CD14-positive monocyte (primary cell): ENCODE data around the gene ZNF101. TPM values are rescaled to one million over a fixed set of nuclear protein-coding genes. Genes with fewer than 3 reads are reported as not detected.
A peak's percentile ranks its signal among the peaks of the same experiment; 100 is the strongest.
"Not testable (repeated sequence)": the region's sequence is repeated elsewhere in the genome, so short reads cannot be mapped to it uniquely, and the experiment has no call there.

Experiments
- DNase-seq, 3 donors: peaks; one replicate each; pipeline ENCODE4 v3.0.0-alpha.2; 2011 to 2022
- H2AFZ ChIP-seq: 2 replicates; pipeline ENCODE4 v1.6.0; 2012; ENCODE audit warnings: mild to moderate bottlenecking, low read depth, low read length, inconsistent platforms; ENCODE audit not compliant: insufficient read depth, poor library complexity, severe bottlenecking
- H3K27ac ChIP-seq, 2 donors: 1 replicate in 1 of 2; 2 replicates in 1 of 2; pipeline ENCODE4 v1.5.1; 2012 to 2013; ENCODE audit warnings: low read length in 2 of 2, control low read depth in 1 of 2, inconsistent platforms in 1 of 2, low read depth in 1 of 2, mild to moderate bottlenecking in 1 of 2
- H3K27me3 ChIP-seq, 2 donors: one replicate each; pipeline versions ENCODE4 v1.6.0 to v1.6.1; 2011 to 2013; ENCODE audit warnings: low read length in 2 of 2; ENCODE audit not compliant: control insufficient read depth in 2 of 2, insufficient read depth in 2 of 2
- H3K36me3 ChIP-seq, 2 donors: replicated peaks in 1 of 2; 1 replicate in 1 of 2; 2 replicates in 1 of 2; pipeline versions ENCODE4 v1.5.1 to v1.6.1; 2012 to 2013; ENCODE audit warnings: low read length in 2 of 2, control low read depth in 1 of 2, inconsistent platforms in 1 of 2, mild to moderate bottlenecking in 1 of 2; ENCODE audit not compliant: insufficient read depth in 2 of 2, control insufficient read depth in 1 of 2
- H3K4me1 ChIP-seq, 2 donors: 1 replicate in 1 of 2; 2 replicates in 1 of 2; pipeline versions ENCODE4 v1.5.1 to v1.6.1; 2012 to 2013; ENCODE audit warnings: low read length in 2 of 2, control low read depth in 1 of 2, inconsistent platforms in 1 of 2, mild to moderate bottlenecking in 1 of 2, moderate library complexity in 1 of 2; ENCODE audit not compliant: insufficient read depth in 2 of 2, control insufficient read depth in 1 of 2
- H3K4me2 ChIP-seq: replicated peaks from 2 replicates; pipeline ENCODE3; 2012; ENCODE audit warnings: low read length, moderate library complexity, mild to moderate bottlenecking; ENCODE audit not compliant: poor library complexity, severe bottlenecking; ENCODE audit errors: extremely low read depth
- H3K4me3 ChIP-seq, 3 experiments: fragments of 200-600 bp in 1 of 3; sonication (generic) in 1 of 3; replicated peaks in 1 of 3; 1 replicate in 2 of 3; 2 replicates in 1 of 3; pipeline ENCODE4 v1.5.1; 2011 to 2013; ENCODE audit warnings: low read length in 3 of 3, mild to moderate bottlenecking in 3 of 3, control low read depth in 2 of 3, low read depth in 2 of 3, inconsistent platforms in 1 of 3, moderate library complexity in 1 of 3
- H3K79me2 ChIP-seq: 2 replicates; pipeline ENCODE4 v1.6.0; 2012; ENCODE audit warnings: mild to moderate bottlenecking, control low read depth, inconsistent platforms, low read length, moderate library complexity; ENCODE audit not compliant: insufficient read depth
- H3K9ac ChIP-seq: 2 replicates; pipeline ENCODE4 v1.6.0; 2017; ENCODE audit warnings: low read length, mild to moderate bottlenecking; ENCODE audit not compliant: insufficient read depth, poor library complexity, severe bottlenecking
- H3K9me3 ChIP-seq, 2 donors: replicated peaks in 1 of 2; 1 replicate in 1 of 2; 2 replicates in 1 of 2; pipeline versions ENCODE4 v1.5.1 to v1.6.1; 2012 to 2013; ENCODE audit warnings: low read length in 2 of 2, control low read depth in 1 of 2; ENCODE audit not compliant: control insufficient read depth in 1 of 2, insufficient read depth in 1 of 2
- H4K20me1 ChIP-seq: 2 replicates; pipeline ENCODE4 v1.6.0; 2012; ENCODE audit warnings: mild to moderate bottlenecking, low read length, control low read depth, moderate library complexity; ENCODE audit not compliant: insufficient read depth
- H3K27ac Mint-ChIP-seq, 7 donors: one replicate each; pipeline ENCODE4 v1.8.0; 2020; ENCODE audit warnings: mild to moderate bottlenecking in 7 of 7, mixed read lengths in 7 of 7, moderate library complexity in 6 of 7, inconsistent platforms in 2 of 7
- H3K27me3 Mint-ChIP-seq, 3 donors: one replicate each; pipeline ENCODE4 v1.8.0; 2021 to 2022; ENCODE audit warnings: low read depth in 3 of 3, mild to moderate bottlenecking in 3 of 3, mixed read lengths in 3 of 3, moderate library complexity in 3 of 3, inconsistent platforms in 1 of 3
- H3K36me3 Mint-ChIP-seq, 2 donors: one replicate each; pipeline ENCODE4 v1.8.0; 2020; ENCODE audit warnings: mixed read lengths in 2 of 2, inconsistent platforms in 1 of 2, mild to moderate bottlenecking in 1 of 2
- H3K4me1 Mint-ChIP-seq: one replicate; pipeline ENCODE4 v1.8.0; 2020; ENCODE audit warnings: mild to moderate bottlenecking, mixed read lengths
- H3K4me3 Mint-ChIP-seq, 2 donors: one replicate each; pipeline ENCODE4 v1.8.0; 2020; ENCODE audit warnings: mild to moderate bottlenecking in 2 of 2, mixed read lengths in 2 of 2, moderate library complexity in 1 of 2
- H3K9me3 Mint-ChIP-seq, 7 donors: one replicate each; pipeline ENCODE4 v1.8.0; 2020 to 2022; ENCODE audit warnings: mixed read lengths in 7 of 7, mild to moderate bottlenecking in 6 of 7, moderate library complexity in 6 of 7, inconsistent platforms in 2 of 7
- WGBS: methylation state at CpG from one replicate; pipeline ENCODE4 v1.1.5; 2013; ENCODE audit warnings: missing lambda C conversion rate; ENCODE audit not compliant: insufficient coverage; 5-methylcytosine and 5-hydroxymethylcytosine counted together
- intact Hi-C, 2 donors: fragments of 100-400 bp; cut with micrococcal nuclease; formaldehyde crosslinking; loops; one replicate each; pipeline versions ENCODE4 v1.15.0 to v1.15.1; 2023
- polyA plus RNA-seq, 3 donors: library from polyadenylated mRNA; depleted of rRNA in 1 of 3; unstranded in 2 of 3; stranded (reverse) in 1 of 3; fragments of 300-500 nt in 2 of 3; fragments of >200 nt in 1 of 3; fragmentation: Illumina TruSeq in 2 of 3; gene quantifications; 1 replicate in 2 of 3; 2 replicates in 1 of 3; pipeline ENCODE4 v1.2.3, GENCODE V29; 2012 to 2021
- TF ChIP-seq, protein P1 (sequence below): fragments of 200-600 bp; IDR thresholded peaks from one replicate; pipeline ENCODE4 v1.8.0; 2022; ENCODE audit warnings: antibody characterized with exemption, mild to moderate bottlenecking

Gene ZNF101
- polyA plus RNA-seq, 3 donors: 4.5 to 8.4 (median 5.5) TPM

GRCh38 chr19:19686580-19686979 lies 17.9 kb downstream of the ZNF101 start:
- Mint-ChIP-seq H3K9me3 (peaks cover 24 to 79% (median 74%) of the 10 kb centered on the region in 7 donors), H3K4me3 (no peak overlapping the region), H3K27ac (peak overlapping the region in 1 of 7 donors; percentile 7), H3K4me1 (no peaks in the 10 kb centered on the region), H3K27me3 (no peaks in the 10 kb centered on the region), H3K36me3 (peaks cover 1 to 20% of the 10 kb centered on the region in 2 donors)
- WGBS: 100% methylated on average over 1 of the region's 6 CpGs
- Histone ChIP-seq H2AFZ (no peak overlapping the region), H3K27me3 (no peaks in the 10 kb centered on the region), H3K36me3 (no peaks in the 10 kb centered on the region), H4K20me1 (no peaks in the 10 kb centered on the region), H3K9me3 (peaks cover 74 to 78% of the 10 kb centered on the region in 2 donors), H3K4me2 (no peak overlapping the region), H3K79me2 (no peaks in the 10 kb centered on the region), H3K9ac (no peak overlapping the region), H3K27ac (no peak overlapping the region), H3K4me3 (no peak overlapping the region), H3K4me1 (no peaks in the 10 kb centered on the region)
- no peak for DNase-seq
- TF ChIP-seq, protein P1, sequence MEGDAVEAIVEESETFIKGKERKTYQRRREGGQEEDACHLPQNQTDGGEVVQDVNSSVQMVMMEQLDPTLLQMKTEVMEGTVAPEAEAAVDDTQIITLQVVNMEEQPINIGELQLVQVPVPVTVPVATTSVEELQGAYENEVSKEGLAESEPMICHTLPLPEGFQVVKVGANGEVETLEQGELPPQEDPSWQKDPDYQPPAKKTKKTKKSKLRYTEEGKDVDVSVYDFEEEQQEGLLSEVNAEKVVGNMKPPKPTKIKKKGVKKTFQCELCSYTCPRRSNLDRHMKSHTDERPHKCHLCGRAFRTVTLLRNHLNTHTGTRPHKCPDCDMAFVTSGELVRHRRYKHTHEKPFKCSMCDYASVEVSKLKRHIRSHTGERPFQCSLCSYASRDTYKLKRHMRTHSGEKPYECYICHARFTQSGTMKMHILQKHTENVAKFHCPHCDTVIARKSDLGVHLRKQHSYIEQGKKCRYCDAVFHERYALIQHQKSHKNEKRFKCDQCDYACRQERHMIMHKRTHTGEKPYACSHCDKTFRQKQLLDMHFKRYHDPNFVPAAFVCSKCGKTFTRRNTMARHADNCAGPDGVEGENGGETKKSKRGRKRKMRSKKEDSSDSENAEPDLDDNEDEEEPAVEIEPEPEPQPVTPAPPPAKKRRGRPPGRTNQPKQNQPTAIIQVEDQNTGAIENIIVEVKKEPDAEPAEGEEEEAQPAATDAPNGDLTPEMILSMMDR: no peak
- intact Hi-C loops: no loop called here

GRCh38 chr19:19687090-19687489 lies 18.5 kb downstream of the ZNF101 start:
- intact Hi-C loops: no loop called here
- no peak for DNase-seq

GRCh38 chr19:19689023-19689422 lies 20.4 kb downstream of the ZNF101 start:
- H2AFZ ChIP-seq, H4K20me1 ChIP-seq, H3K4me1 ChIP-seq, H3K79me2 ChIP-seq, H3K4me2 ChIP-seq, H3K36me3 ChIP-seq, H3K4me3 Mint-ChIP-seq, H3K9ac ChIP-seq, intact Hi-C loops, DNase-seq, H3K27ac Mint-ChIP-seq, H3K4me1 Mint-ChIP-seq, H3K4me3 ChIP-seq, H3K27ac ChIP-seq, H3K36me3 Mint-ChIP-seq, H3K27me3 ChIP-seq, H3K27me3 Mint-ChIP-seq: not testable (repeated sequence)
- no CpG with 5 or more reads among the region's 10 CpGs for WGBS
- peaks cover 72 to 73% of the 10 kb centered on the region in 2 donors for H3K9me3 ChIP-seq
- peaks cover 10 to 76% (median 72%) of the 10 kb centered on the region in 7 donors for H3K9me3 Mint-ChIP-seq

More at GRCh38 chr19:19687090-19687489, 18.5 kb downstream of the ZNF101 start:
- H3K9me3 ChIP-seq: peaks cover 74 to 78% of the 10 kb centered on the region in 2 donors
- no peak overlapping the region for H3K9ac ChIP-seq
- Mint-ChIP-seq H3K27me3 (no peaks in the 10 kb centered on the region), H3K9me3 (peaks cover 21 to 80% (median 74%) of the 10 kb centered on the region in 7 donors), H3K36me3 (peaks cover 1 to 20% of the 10 kb centered on the region in 2 donors), H3K4me1 (no peaks in the 10 kb centered on the region), H3K27ac (no peak overlapping the region), H3K4me3 (no peak overlapping the region)
- H4K20me1 ChIP-seq: no peaks in the 10 kb centered on the region
- no peaks in the 10 kb centered on the region for H3K27me3 ChIP-seq
- no peak overlapping the region for H2AFZ ChIP-seq
- TF ChIP-seq, protein P1: no peak
- WGBS: no CpG with 5 or more reads among the region's 3 CpGs
- no peak overlapping the region for H3K4me3 ChIP-seq
- H3K4me1 ChIP-seq: no peaks in the 10 kb centered on the region
- no peak overlapping the region for H3K4me2 ChIP-seq
- H3K27ac ChIP-seq: no peak overlapping the region
- H3K79me2 ChIP-seq: no peaks in the 10 kb centered on the region
- no peaks in the 10 kb centered on the region for H3K36me3 ChIP-seq
